Keratinocyte (primary cell): ENCODE measurements around the gene ADAMTS15.

Experiments used
- EZH2 ChIP-seq: IDR thresholded peaks from one replicate; pipeline ENCODE4 v1.6.1; 2012; ENCODE audit warnings: inconsistent platforms, mild to moderate bottlenecking, low read length, moderate library complexity
- TF ChIP-seq, protein P1 (sequence below), 3 experiments: IDR thresholded peaks in 1 of 3; conservative IDR thresholded peaks in 1 of 3; optimal IDR thresholded peaks in 1 of 3; 2 replicates in 2 of 3; 3 replicates in 1 of 3; pipeline versions ENCODE3 to v1.5.1; 2011; ENCODE audit warnings: low read length in 3 of 3, mild to moderate bottlenecking in 3 of 3, moderate library complexity in 2 of 3, control low read depth in 1 of 3, inconsistent platforms in 1 of 3; ENCODE audit not compliant: insufficient read depth in 2 of 3; ENCODE audit errors: extremely low read depth in 1 of 3

GRCh38 chr11:130504317-130504716, 55.9 kb downstream of the ADAMTS15 start:
- no peak for TF ChIP-seq EZH2
- TF ChIP-seq, protein P1, sequence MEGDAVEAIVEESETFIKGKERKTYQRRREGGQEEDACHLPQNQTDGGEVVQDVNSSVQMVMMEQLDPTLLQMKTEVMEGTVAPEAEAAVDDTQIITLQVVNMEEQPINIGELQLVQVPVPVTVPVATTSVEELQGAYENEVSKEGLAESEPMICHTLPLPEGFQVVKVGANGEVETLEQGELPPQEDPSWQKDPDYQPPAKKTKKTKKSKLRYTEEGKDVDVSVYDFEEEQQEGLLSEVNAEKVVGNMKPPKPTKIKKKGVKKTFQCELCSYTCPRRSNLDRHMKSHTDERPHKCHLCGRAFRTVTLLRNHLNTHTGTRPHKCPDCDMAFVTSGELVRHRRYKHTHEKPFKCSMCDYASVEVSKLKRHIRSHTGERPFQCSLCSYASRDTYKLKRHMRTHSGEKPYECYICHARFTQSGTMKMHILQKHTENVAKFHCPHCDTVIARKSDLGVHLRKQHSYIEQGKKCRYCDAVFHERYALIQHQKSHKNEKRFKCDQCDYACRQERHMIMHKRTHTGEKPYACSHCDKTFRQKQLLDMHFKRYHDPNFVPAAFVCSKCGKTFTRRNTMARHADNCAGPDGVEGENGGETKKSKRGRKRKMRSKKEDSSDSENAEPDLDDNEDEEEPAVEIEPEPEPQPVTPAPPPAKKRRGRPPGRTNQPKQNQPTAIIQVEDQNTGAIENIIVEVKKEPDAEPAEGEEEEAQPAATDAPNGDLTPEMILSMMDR (optimal IDR thresholded peaks at IDR 0.05 in 1 of 3, IDR thresholded peaks at IDR 0.05 in 1 of 3, conservative IDR thresholded peaks at IDR 0.05 in 1 of 3; ENCODE audit: extremely low read depth in 1 of 3, insufficient read depth in 2 of 3, low read length in 3 of 3) = no peak
